Measurements from ENCODE around the gene NEK4. TPM values are rescaled to one million over a fixed set of nuclear protein-coding genes. Genes with fewer than 3 reads are reported as not detected.

Gene NEK4
- total RNA-seq, 1 experiment from 2014 or later, result 40.5 TPM

DNA sequence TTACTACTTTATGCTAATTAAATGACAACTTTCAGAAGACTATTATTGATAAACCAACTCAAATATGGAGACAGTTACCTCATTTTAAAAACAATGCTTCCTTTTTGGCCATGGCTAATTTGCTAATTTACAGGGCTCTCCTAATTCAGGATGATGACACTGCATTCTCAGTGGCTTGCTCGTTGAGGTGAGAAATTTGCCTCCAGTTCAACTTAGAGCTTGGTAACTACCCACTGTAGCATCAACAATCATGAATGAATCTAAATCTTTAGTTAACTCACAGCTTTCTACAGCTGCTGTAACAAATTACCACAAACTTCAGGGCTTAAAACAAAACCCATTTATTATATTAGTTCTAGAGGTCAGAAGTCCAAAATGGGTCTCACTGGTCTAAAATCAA is 99.1 kb downstream of the NEK4 start:
- Mint-ChIP-seq H3K9me3 (ENCODE audit: unreplicated experiment) (no peaks in the 10 kb centered on the region), H3K4me1 (ENCODE audit: low read depth, unreplicated experiment) (no peaks in the 10 kb centered on the region), H3K36me3 (ENCODE audit: insufficient read depth, unreplicated experiment) (peaks cover 44% of the 10 kb centered on the region), H3K27ac (ENCODE audit: unreplicated experiment) (no peak overlapping the region), H3K4me3 (ENCODE audit: unreplicated experiment) (no peak overlapping the region), H3K27me3 (ENCODE audit: insufficient read depth, unreplicated experiment) (no peaks in the 10 kb centered on the region)
- intact Hi-C loops (cut with micrococcal nuclease; ENCODE audit: unreplicated experiment), result no loop called here
- no peak for DNase-seq
- ChIA-PET CTCF (no interaction called here), POLR2A (no interaction called here)
- Histone ChIP-seq H3K4me1 (no peaks in the 10 kb centered on the region), H3K27me3 (replicated peaks; ENCODE audit: control insufficient read depth, insufficient read depth, low read length) (no peaks in the 10 kb centered on the region), H3K9me3 (no peaks in the 10 kb centered on the region), H3K4me3 (ENCODE audit: low read depth, low read length) (no peak overlapping the region), H3K36me3 (ENCODE audit: control insufficient read depth, insufficient read depth, low read length) (peaks cover 3% of the 10 kb centered on the region)
- TF ChIP-seq, protein P1, sequence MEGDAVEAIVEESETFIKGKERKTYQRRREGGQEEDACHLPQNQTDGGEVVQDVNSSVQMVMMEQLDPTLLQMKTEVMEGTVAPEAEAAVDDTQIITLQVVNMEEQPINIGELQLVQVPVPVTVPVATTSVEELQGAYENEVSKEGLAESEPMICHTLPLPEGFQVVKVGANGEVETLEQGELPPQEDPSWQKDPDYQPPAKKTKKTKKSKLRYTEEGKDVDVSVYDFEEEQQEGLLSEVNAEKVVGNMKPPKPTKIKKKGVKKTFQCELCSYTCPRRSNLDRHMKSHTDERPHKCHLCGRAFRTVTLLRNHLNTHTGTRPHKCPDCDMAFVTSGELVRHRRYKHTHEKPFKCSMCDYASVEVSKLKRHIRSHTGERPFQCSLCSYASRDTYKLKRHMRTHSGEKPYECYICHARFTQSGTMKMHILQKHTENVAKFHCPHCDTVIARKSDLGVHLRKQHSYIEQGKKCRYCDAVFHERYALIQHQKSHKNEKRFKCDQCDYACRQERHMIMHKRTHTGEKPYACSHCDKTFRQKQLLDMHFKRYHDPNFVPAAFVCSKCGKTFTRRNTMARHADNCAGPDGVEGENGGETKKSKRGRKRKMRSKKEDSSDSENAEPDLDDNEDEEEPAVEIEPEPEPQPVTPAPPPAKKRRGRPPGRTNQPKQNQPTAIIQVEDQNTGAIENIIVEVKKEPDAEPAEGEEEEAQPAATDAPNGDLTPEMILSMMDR (IDR thresholded peaks at IDR 0.05; ENCODE audit: insufficient read depth in 1 of 2, low read depth in 1 of 2, low read length in 1 of 2, severe bottlenecking in 1 of 2, unreplicated experiment in 1 of 2), result no peak
- BruUV-seq (replicated peaks), result no TSS peak

DNA sequence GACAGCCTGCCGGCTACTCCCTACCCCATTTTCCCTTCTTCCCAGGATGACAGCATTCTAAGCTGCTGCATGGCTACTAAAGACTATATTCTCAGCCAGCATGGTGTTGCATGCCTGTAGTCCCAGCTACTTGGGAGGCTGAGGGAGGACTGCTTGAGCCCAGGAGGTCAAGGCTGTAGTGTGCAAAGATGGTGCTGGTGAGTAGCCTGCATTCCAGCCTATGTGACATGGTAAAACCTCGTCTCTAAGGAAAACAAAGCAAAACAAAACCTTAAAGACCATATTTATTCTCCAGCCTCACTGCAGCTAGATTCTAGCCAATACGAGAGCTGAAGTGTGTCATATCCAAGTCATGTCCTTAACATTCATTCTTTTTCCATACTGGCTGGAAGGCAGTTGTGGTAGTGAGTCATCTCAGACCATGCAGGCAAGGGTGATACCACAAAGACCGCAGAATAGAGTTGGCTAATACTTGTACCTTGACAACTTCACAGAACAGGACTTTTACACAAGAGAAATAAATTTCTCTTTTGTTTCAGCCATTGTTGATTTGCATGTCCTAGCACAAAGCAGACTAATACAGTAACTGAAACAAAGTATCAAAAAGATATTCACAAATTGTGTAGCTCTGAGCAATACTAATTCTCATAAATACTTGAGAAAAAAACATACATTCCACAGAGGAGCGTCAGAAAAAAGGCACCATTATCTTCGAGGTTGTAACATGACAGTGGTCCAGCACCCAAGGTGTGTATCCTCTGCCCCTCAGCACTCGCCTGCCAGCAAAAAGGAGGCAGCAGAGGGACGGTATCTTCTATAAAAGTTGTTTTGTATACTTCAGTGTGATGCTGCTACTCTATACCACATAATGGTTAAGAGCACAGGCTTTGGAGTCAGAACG is 99.9 kb downstream of the NEK4 start:
- Histone ChIP-seq H3K4me3 (ENCODE audit: low read depth, low read length) (no peak overlapping the region), H3K4me1 (no peaks in the 10 kb centered on the region), H3K36me3 (ENCODE audit: control insufficient read depth, insufficient read depth, low read length) (peaks cover 3% of the 10 kb centered on the region), H3K9me3 (no peaks in the 10 kb centered on the region), H3K27me3 (replicated peaks; ENCODE audit: control insufficient read depth, insufficient read depth, low read length) (no peaks in the 10 kb centered on the region)
- POLR2A ChIA-PET, result no interaction called here
- no peak for DNase-seq
- Mint-ChIP-seq H3K9me3 (ENCODE audit: unreplicated experiment) (no peaks in the 10 kb centered on the region), H3K27me3 (ENCODE audit: insufficient read depth, unreplicated experiment) (no peaks in the 10 kb centered on the region), H3K36me3 (ENCODE audit: insufficient read depth, unreplicated experiment) (peaks cover 46% of the 10 kb centered on the region), H3K4me3 (ENCODE audit: unreplicated experiment) (no peak overlapping the region), H3K4me1 (ENCODE audit: low read depth, unreplicated experiment) (no peaks in the 10 kb centered on the region), H3K27ac (ENCODE audit: unreplicated experiment) (no peak overlapping the region)
- TF ChIP-seq, protein P1 (IDR thresholded peaks at IDR 0.05; ENCODE audit: insufficient read depth in 1 of 2, low read depth in 1 of 2, low read length in 1 of 2, severe bottlenecking in 1 of 2, unreplicated experiment in 1 of 2), result no peak
- intact Hi-C loops (cut with micrococcal nuclease; ENCODE audit: unreplicated experiment), result no loop called here
- no TSS peak for BruUV-seq (replicated peaks)
- CTCF ChIA-PET, result no interaction called here

DNA sequence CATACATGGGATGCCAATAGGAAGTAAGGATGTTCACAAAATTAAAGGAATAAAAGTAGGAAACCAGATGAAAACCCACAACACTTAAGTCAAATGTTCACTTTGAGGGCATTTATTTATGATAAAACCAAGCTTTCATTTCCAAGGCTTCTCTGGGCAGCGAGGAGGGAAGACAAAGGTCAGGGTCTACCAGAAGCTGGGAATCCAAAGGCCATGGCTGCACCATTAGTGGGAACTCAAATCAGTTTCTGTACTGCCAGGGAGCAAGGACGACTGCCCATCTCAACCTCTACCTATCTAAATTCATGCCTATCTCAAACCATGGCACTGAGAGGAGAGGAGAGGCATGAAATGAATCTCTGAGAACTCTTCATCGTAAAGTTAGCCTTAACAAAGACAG is 107.6 kb downstream of the NEK4 start:
- no peak for DNase-seq
- Mint-ChIP-seq H3K4me3 (ENCODE audit: unreplicated experiment) (no peak overlapping the region), H3K4me1 (ENCODE audit: low read depth, unreplicated experiment) (no peaks in the 10 kb centered on the region), H3K27ac (ENCODE audit: unreplicated experiment) (no peak overlapping the region), H3K9me3 (ENCODE audit: unreplicated experiment) (no peaks in the 10 kb centered on the region), H3K27me3 (ENCODE audit: insufficient read depth, unreplicated experiment) (no peaks in the 10 kb centered on the region), H3K36me3 (ENCODE audit: insufficient read depth, unreplicated experiment) (peaks cover 47% of the 10 kb centered on the region)
- intact Hi-C loops (cut with micrococcal nuclease; ENCODE audit: unreplicated experiment), result no loop called here
- BruUV-seq (replicated peaks), result no TSS peak
- ChIA-PET POLR2A (no interaction called here), CTCF (interaction anchor here (0.7 kb wide), 1 partner anchor 311 kb away, joined by 3 read pairs; no protein-coding TSS in a partner anchor)
- Histone ChIP-seq H3K4me3 (ENCODE audit: low read depth, low read length) (no peak overlapping the region), H3K9me3 (no peaks in the 10 kb centered on the region), H3K27me3 (replicated peaks; ENCODE audit: control insufficient read depth, insufficient read depth, low read length) (no peaks in the 10 kb centered on the region), H3K36me3 (ENCODE audit: control insufficient read depth, insufficient read depth, low read length) (peaks cover 1% of the 10 kb centered on the region), H3K4me1 (no peaks in the 10 kb centered on the region)
- TF ChIP-seq, protein P1 (IDR thresholded peaks at IDR 0.05; ENCODE audit: insufficient read depth in 1 of 2, low read depth in 1 of 2, low read length in 1 of 2, severe bottlenecking in 1 of 2, unreplicated experiment in 1 of 2), result no peak

All from Caco-2 (cell line).